K562 (cell line): Measurements from ENCODE around the gene NUBP2. TPM values are rescaled to one million over a fixed set of nuclear protein-coding genes. Genes with fewer than 3 reads are reported as not detected.

ENCODE experiments used
- ATAC-seq: fragments of 200-7000 bp; cut with Tn5 transposase; 3 replicates; pipeline ENCODE4 v1.9.1; 2020; ENCODE audit warnings: moderate library complexity
- BruUV-seq: library from RNA; stranded (reverse); fragments of 400-500 nt; replicated peaks from 2 replicates; lab custom pipeline; 2021; lab: Mats Ljungman, UMichigan
- CTCF ChIA-PET: fragments of 300-600 bp; formaldehyde crosslinking; extraction: SDS; loops from one replicate; lab custom pipeline; 2021; ENCODE audit warnings: low intra/inter-chr PET ratio; lab: Yijun Ruan, JAX
- POLR2A ChIA-PET: fragments of 300-600, 350-650 bp; sonication (Branson Sonifier 250); formaldehyde crosslinking; extraction: SDS; loops from one replicate; lab custom pipeline; 2021; ENCODE audit warnings: antibody characterized with exemption, inconsistent platforms; lab: Yijun Ruan, JAX
- DNase-seq, 4 experiments: peaks; one replicate each; pipeline versions ENCODE4 v3.0.0 to v3.0.0-alpha.2; 2011 to 2018; ENCODE audit warnings: low spot score in 3 of 4, mixed read lengths in 3 of 4; ENCODE audit errors: extremely low read depth in 1 of 4
- FAIRE-seq: peaks from 2 replicates; lab custom pipeline; 2011; peaks lifted over from hg19 to GRCh38; lab: Jason Lieb, UNC
- H2AFZ ChIP-seq: 2 replicates; pipeline ENCODE4 v1.6.0; 2011; ENCODE audit warnings: low read depth, low read length, control low read depth, inconsistent platforms
- H3K27ac ChIP-seq: fragments of 200-600 bp; 3 replicates; pipeline ENCODE4 v1.8.0; 2011; ENCODE audit warnings: low read depth, mild to moderate bottlenecking, control low read depth, inconsistent platforms, low read length, moderate library complexity, mixed read lengths; ENCODE audit errors: extremely low read depth
- H3K27me3 ChIP-seq, 2 experiments: fragments of 300-600 bp in 1 of 2; 2 replicates in 1 of 2; 3 replicates in 1 of 2; pipeline versions ENCODE4 v1.6.0 to v1.8.0; 2011; ENCODE audit warnings: inconsistent platforms in 2 of 2, low read length in 2 of 2, mild to moderate bottlenecking in 1 of 2, mixed read lengths in 1 of 2, moderate library complexity in 1 of 2; ENCODE audit not compliant: control insufficient read depth in 2 of 2, insufficient read depth in 2 of 2
- H3K36me3 ChIP-seq: fragments of 300-600 bp; 3 replicates; pipeline ENCODE4 v1.8.0; 2011; ENCODE audit warnings: mild to moderate bottlenecking, low read length, inconsistent platforms; ENCODE audit not compliant: control insufficient read depth, insufficient read depth
- H3K4me1 ChIP-seq, 2 experiments: fragments of 200-600 bp in 1 of 2; replicated peaks in 1 of 2; 2 replicates in 1 of 2; 3 replicates in 1 of 2; pipeline versions ENCODE4 v1.5.1 to v1.8.0; 2011; ENCODE audit warnings: inconsistent platforms in 2 of 2, low read length in 2 of 2, mild to moderate bottlenecking in 1 of 2, mixed read lengths in 1 of 2, moderate library complexity in 1 of 2; ENCODE audit not compliant: control insufficient read depth in 2 of 2, insufficient read depth in 2 of 2
- H3K4me2 ChIP-seq: 2 replicates; pipeline ENCODE4 v1.6.1; 2011; ENCODE audit warnings: low read length, control low read depth, inconsistent platforms, mixed read lengths; ENCODE audit not compliant: insufficient read depth
- H3K4me3 ChIP-seq: fragments of 200-600 bp; sonication (generic), shearing (Covaris generic); 2 replicates; pipeline ENCODE4 v1.5.1; 2016; ENCODE audit warnings: control low read depth, inconsistent platforms
- H3K79me2 ChIP-seq: fragments of 200-600 bp; 3 replicates; pipeline ENCODE4 v1.8.0; 2011; ENCODE audit warnings: low read length, inconsistent platforms; ENCODE audit not compliant: control insufficient read depth, insufficient read depth
- H3K9ac ChIP-seq, 2 experiments: 2 replicates each; pipeline versions ENCODE4 v1.6.0 to v1.6.1; 2011; ENCODE audit warnings: low read depth in 2 of 2, low read length in 2 of 2, control low read depth in 1 of 2, inconsistent platforms in 1 of 2, mild to moderate bottlenecking in 1 of 2, mixed read lengths in 1 of 2; ENCODE audit not compliant: insufficient read depth in 1 of 2
- H3K9me1 ChIP-seq: one replicate; pipeline ENCODE4 v1.6.0; 2011; ENCODE audit warnings: inconsistent platforms, mild to moderate bottlenecking, low read length, moderate library complexity; ENCODE audit not compliant: control insufficient read depth, insufficient read depth
- H3K9me3 ChIP-seq: replicated peaks from 2 replicates; pipeline ENCODE4 v1.5.1; 2011; ENCODE audit warnings: low read depth, low read length, inconsistent platforms; ENCODE audit not compliant: control insufficient read depth, insufficient read depth
- H4K20me1 ChIP-seq: replicated peaks from 2 replicates; pipeline ENCODE4 v1.6.1; 2011; ENCODE audit warnings: low read length, inconsistent platforms, mixed read lengths; ENCODE audit not compliant: control insufficient read depth, insufficient read depth
- ARID3B ChIP-seq: fragments of 250-450 bp; sonication (Bioruptor Pico); IDR thresholded peaks from 2 replicates; pipeline ENCODE4 v1.4.0; 2020; ENCODE audit warnings: borderline replicate concordance
- CTBP1 ChIP-seq: fragments of 450-650 bp; IDR thresholded peaks from 2 replicates; pipeline ENCODE4 v1.6.1; 2016; ENCODE audit warnings: borderline replicate concordance
- LARP7 ChIP-seq: fragments of 450-650 bp; IDR thresholded peaks from 2 replicates; pipeline ENCODE4 v1.6.1; 2016
- MAFK ChIP-seq: IDR thresholded peaks from 2 replicates; pipeline ENCODE4 v1.6.1; 2011; ENCODE audit warnings: low read length, improper control_type of control experiment
- NCOA2 ChIP-seq, 2 experiments: fragments of 450-650 bp; IDR thresholded peaks; 2 replicates each; pipeline ENCODE4 v1.6.1; 2018; ENCODE audit warnings: mild to moderate bottlenecking in 2 of 2, moderate library complexity in 1 of 2; ENCODE audit not compliant: partially characterized antibody in 2 of 2
- NONO ChIP-seq, 2 experiments: fragments of 200-400 bp in 1 of 2; fragments of 450-650 bp in 1 of 2; formaldehyde crosslinking in 1 of 2; IDR thresholded peaks; 2 replicates each; pipeline ENCODE4 v1.6.1; 2017; ENCODE audit warnings: low read depth in 2 of 2, mild to moderate bottlenecking in 2 of 2, moderate library complexity in 2 of 2, low read length in 1 of 2
- PHF8 ChIP-seq: fragments of 200-600 bp; sonication (generic); IDR thresholded peaks from 2 replicates; pipeline ENCODE4 v1.6.1; 2012; ENCODE audit warnings: mixed run types, mild to moderate bottlenecking, inconsistent platforms, low read length, moderate library complexity, borderline replicate concordance
- RB1 ChIP-seq: fragments of 450-650 bp; IDR thresholded peaks from 2 replicates; pipeline ENCODE4 v1.6.1; 2017; ENCODE audit warnings: low read depth, mild to moderate bottlenecking
- SPI1 ChIP-seq: IDR thresholded peaks from 2 replicates; pipeline ENCODE4 v1.6.1; 2011; ENCODE audit warnings: low read depth, low read length, control low read depth, borderline replicate concordance
- YY1 ChIP-seq, 3 experiments: IDR thresholded peaks; 2 replicates each; pipeline ENCODE4 v1.6.1; 2011; ENCODE audit warnings: low read length in 2 of 3, mild to moderate bottlenecking in 2 of 3, moderate library complexity in 2 of 3, borderline replicate concordance in 1 of 3, control low read depth in 1 of 3, low read depth in 1 of 3; ENCODE audit not compliant: insufficient read depth in 3 of 3, insufficient replicate concordance in 2 of 3, control insufficient read depth in 1 of 3, insufficient read length in 1 of 3; ENCODE audit errors: extremely low read depth in 1 of 3
- ZFP91 ChIP-seq: sonication (generic); formaldehyde crosslinking; IDR thresholded peaks from 2 replicates; pipeline ENCODE4 v1.8.0; 2022; ENCODE audit warnings: mild to moderate bottlenecking, missing genetic modification reagents
- ZNF280A ChIP-seq: fragments of 450-650 bp; IDR thresholded peaks from 2 replicates; pipeline ENCODE4 v1.6.1; 2018; ENCODE audit warnings: mild to moderate bottlenecking, low read depth; ENCODE audit not compliant: partially characterized antibody
- ZNF408 ChIP-seq: fragments of 250-450 bp; sonication (Bioruptor Pico); IDR thresholded peaks from 2 replicates; pipeline ENCODE4 v1.4.0; 2020; ENCODE audit warnings: low read depth, mild to moderate bottlenecking, moderate library complexity
- WGBS: fragments of 100-300 bp; shearing (Covaris generic); methylation state at CpG from one replicate; pipeline ENCODE4 v1.1.6; 2016; ENCODE audit warnings: low coverage, mixed read lengths; ENCODE audit not compliant: insufficient coverage; ENCODE audit errors: missing lambda C conversion rate; 5-methylcytosine and 5-hydroxymethylcytosine counted together
- in situ Hi-C: fragments of 300-500 bp; cut with MboI; formaldehyde crosslinking; loops from 4 replicates; pipeline ENCODE4 v1.15.0; 2018; ENCODE audit warnings: inconsistent platforms, mixed read lengths
- intact Hi-C: fragments of 100-400 bp; cut with micrococcal nuclease; formaldehyde crosslinking; loops from 2 replicates; pipeline ENCODE4 v1.14.2; 2022
- polyA plus RNA-seq, 8 experiments: library from polyadenylated mRNA; depleted of rRNA in 4 of 8; stranded (reverse) in 5 of 8; unstranded in 3 of 8; fragments of >200 nt; fragmentation: Nextera tagmentation in 2 of 8; fragmentation: Illumina TruSeq in 1 of 8; extraction: Ambion mirVana in 2 of 8; extraction: Trizol in 1 of 8; gene quantifications; 2 replicates each; pipeline versions ENCODE4 v1.2.1 to v1.2.3, GENCODE V29; 2011 to 2014; ENCODE audit warnings: inconsistent platforms in 1 of 8, missing spikeins in 1 of 8
- total RNA-seq, 7 experiments: library from RNA; depleted of rRNA in 6 of 7; stranded (reverse); fragments of >200 nt in 6 of 7; fragmentation: Illumina TruSeq in 2 of 7; extraction: Trizol in 2 of 7; gene quantifications; 2 replicates each; pipeline versions ENCODE4 v1.2.1 to v1.2.3, GENCODE V29; 2011 to 2021; ENCODE audit warnings: low replicate concordance in 1 of 7

Gene NUBP2
- total and polyA plus RNA-seq, 9 of the 15 experiments (the other 6 are each of a cell fraction or from before 2014, with no cell fraction given) = 1.8 to 115 (median 24.0) TPM

- no TSS peak for BruUV-seq
- intact Hi-C loops = no loop called here
- peak within 1 kb of the TSS; percentile 96 for H3K27ac ChIP-seq
- H3K27me3 ChIP-seq = no peaks in the 10 kb centered on the region
- DNase-seq = peak; percentile 71 to 85 (median 79)
- CTCF ChIA-PET = no interaction called here
- H4K20me1 ChIP-seq = peaks cover 8% of the 10 kb centered on the region; the same call in 1 of the 2 replicates
- peaks cover 51% of the 10 kb centered on the region for H3K79me2 ChIP-seq
- H3K9me3 ChIP-seq = no peaks in the 10 kb centered on the region
- in situ Hi-C loops = no loop called here
- FAIRE-seq = no peak
- peaks cover 20 to 96% of the 10 kb centered on the region in 2 experiments; a peak in 4 of 5 replicates for H3K4me1 ChIP-seq
- peak within 1 kb of the TSS; percentile 96 for H3K4me3 ChIP-seq
- 1% methylated on average over 15 of the region's 79 CpGs for WGBS
- peaks cover 69% of the 10 kb centered on the region; the same call in 2 of the 3 replicates for H3K36me3 ChIP-seq
- peak within 1 kb of the TSS; percentile 93 to 95 for H3K9ac ChIP-seq
- peak within 1 kb of the TSS; percentile 98 for H3K4me2 ChIP-seq
- POLR2A ChIA-PET = interaction anchor here (0.6 to 4.3 kb wide), 9 partner anchors 8 to 384 kb away, joined by 3 to 35 read pairs (median 5); partner anchors contain the start of genes FAHD1, HAGH, NUBP2 and RPS2
- H3K9me1 ChIP-seq = peaks cover 2% of the 10 kb centered on the region
- peak within 1 kb of the TSS; percentile 59; the same call in 1 of the 2 replicates for H2AFZ ChIP-seq
- peak; percentile 73 for ATAC-seq
- TF ChIP-seq ZNF280A = no peak
- TF ChIP-seq CTBP1 = peak; percentile 31; the same call in 1 of the 2 replicates
- TF ChIP-seq PHF8 = peak; percentile 48; the same call in 1 of the 2 replicates
- peak; percentile 86 for TF ChIP-seq ZFP91 (CRISPR knock-in tag)
- no peak for TF ChIP-seq LARP7
- no peak for TF ChIP-seq SPI1
- no peak for TF ChIP-seq RB1
- TF ChIP-seq NCOA2 (IDR thresholded peaks at IDR 0.05; ENCODE audit: partially characterized antibody in 2 of 2) = no peak
- TF ChIP-seq YY1 (IDR thresholded peaks at IDR 0.05; ENCODE audit: borderline replicate concordance in 1 of 3, control insufficient read depth in 1 of 3, extremely low read depth in 1 of 3, insufficient read depth in 3 of 3, insufficient read length in 1 of 3, insufficient replicate concordance in 2 of 3, low read depth in 1 of 3, low read length in 2 of 3) = peak in 2 of 3 experiments; percentile 71 to 84
- no peak for TF ChIP-seq MAFK
- no peak for TF ChIP-seq ARID3B (CRISPR knock-in tag)
- TF ChIP-seq ZNF408 (CRISPR knock-in tag) = no peak
- TF ChIP-seq NONO (IDR thresholded peaks at IDR 0.05; ENCODE audit: low read depth in 2 of 2, low read length in 1 of 2) = peak in 1 of 2 experiments; percentile 39; a peak in 2 of 4 replicates
Observed at GRCh38 chr16:1771188-1771863, 11.4 kb upstream of the NUBP2 start, which contains the start of gene NME3. Gene NME3 (minus strand): TSS chr16:1771543. CDS start chr16:1771534, 9 bp downstream.
